Trophoblast cell (in vitro differentiated cells and primary cell): ENCODE results near the gene EMILIN2.

Experiments
- DNase-seq, 2 donors: peaks; one replicate each; pipeline ENCODE4 v3.0.0-alpha.2; 2016
- H2AFZ ChIP-seq: 2 replicates; pipeline ENCODE4 v1.6.1; 2013; ENCODE audit warnings: low read length, moderate library complexity, mild to moderate bottlenecking; ENCODE audit not compliant: insufficient read depth, poor library complexity
- H2AK5ac ChIP-seq: 2 replicates; pipeline ENCODE4 v1.6.1; 2013; ENCODE audit warnings: mild to moderate bottlenecking, low read length
- H2BK120ac ChIP-seq: 2 replicates; pipeline ENCODE4 v1.6.1; 2013; ENCODE audit warnings: low read length, mild to moderate bottlenecking, moderate library complexity; ENCODE audit not compliant: insufficient read depth, poor library complexity
- H2BK12ac ChIP-seq: 2 replicates; pipeline ENCODE4 v1.6.1; 2013; ENCODE audit warnings: mild to moderate bottlenecking, low read length, moderate library complexity
- H2BK5ac ChIP-seq: 2 replicates; pipeline ENCODE4 v1.6.1; 2013; ENCODE audit warnings: low read length, low read depth, moderate library complexity, mild to moderate bottlenecking; ENCODE audit not compliant: poor library complexity
- H3K14ac ChIP-seq: 2 replicates; pipeline ENCODE4 v1.6.1; 2013; ENCODE audit warnings: mild to moderate bottlenecking, low read length
- H3K18ac ChIP-seq: 2 replicates; pipeline ENCODE4 v1.6.1; 2013; ENCODE audit warnings: mild to moderate bottlenecking, low read length
- H3K23ac ChIP-seq: 2 replicates; pipeline ENCODE4 v1.6.1; 2013; ENCODE audit warnings: low read length
- H3K27ac ChIP-seq: 2 replicates; pipeline ENCODE4 v1.5.1; 2013; ENCODE audit warnings: low read depth, mild to moderate bottlenecking, inconsistent platforms, low read length, moderate library complexity
- H3K27me3 ChIP-seq: 2 replicates; pipeline ENCODE4 v1.6.1; 2013; ENCODE audit warnings: inconsistent platforms, mild to moderate bottlenecking, low read length, moderate library complexity; ENCODE audit not compliant: insufficient read depth
- H3K36me3 ChIP-seq, 2 experiments: 1 replicate in 1 of 2; 2 replicates in 1 of 2; pipeline ENCODE4 v1.6.1; 2013; ENCODE audit warnings: low read length in 2 of 2, mild to moderate bottlenecking in 2 of 2, moderate library complexity in 1 of 2; ENCODE audit not compliant: insufficient read depth in 2 of 2, control insufficient read depth in 1 of 2
- H3K4ac ChIP-seq: 2 replicates; pipeline ENCODE4 v1.6.1; 2013; ENCODE audit warnings: low read depth, mild to moderate bottlenecking, low read length, moderate library complexity
- H3K4me1 ChIP-seq, 2 experiments: 1 replicate in 1 of 2; 2 replicates in 1 of 2; pipeline ENCODE4 v1.6.1; 2013; ENCODE audit warnings: low read length in 2 of 2, mild to moderate bottlenecking in 2 of 2, moderate library complexity in 1 of 2; ENCODE audit not compliant: insufficient read depth in 2 of 2, control insufficient read depth in 1 of 2
- H3K4me2 ChIP-seq: 2 replicates; pipeline ENCODE4 v1.6.1; 2013; ENCODE audit warnings: inconsistent platforms, mild to moderate bottlenecking, low read length, moderate library complexity
- H3K4me3 ChIP-seq: 2 replicates; pipeline ENCODE4 v1.5.1; 2013; ENCODE audit warnings: mild to moderate bottlenecking, low read depth, low read length, inconsistent platforms
- H3K79me1 ChIP-seq: one replicate; pipeline ENCODE4 v1.6.1; 2013; ENCODE audit warnings: low read length
- H3K79me2 ChIP-seq: 2 replicates; pipeline ENCODE4 v1.6.1; 2013; ENCODE audit warnings: low read length, mild to moderate bottlenecking; ENCODE audit not compliant: control insufficient read depth, insufficient read depth, poor library complexity
- H3K9ac ChIP-seq: 2 replicates; pipeline ENCODE4 v1.6.1; 2013; ENCODE audit warnings: mild to moderate bottlenecking, low read length
- H3K9me3 ChIP-seq: 2 replicates; pipeline ENCODE4 v1.6.1; 2013; ENCODE audit warnings: low read depth, mild to moderate bottlenecking, control low read depth, inconsistent platforms, low read length; ENCODE audit not compliant: insufficient read depth
- H4K12ac ChIP-seq: 2 replicates; pipeline ENCODE4 v1.6.1; 2013; ENCODE audit warnings: low read depth, mild to moderate bottlenecking, low read length, moderate library complexity
- H4K8ac ChIP-seq: 2 replicates; pipeline ENCODE4 v1.6.1; 2013; ENCODE audit warnings: low read depth, mild to moderate bottlenecking, low read length, moderate library complexity
- H4K91ac ChIP-seq: one replicate; pipeline ENCODE4 v1.6.1; 2013; ENCODE audit warnings: low read depth, mild to moderate bottlenecking, low read length, moderate library complexity
- WGBS: extraction: QIAGEN DNeasy Blood & Tissue Kit; methylation state at CpG from one replicate; pipeline ENCODE4 v1.1.7; 2013; ENCODE audit warnings: missing lambda C conversion rate; ENCODE audit not compliant: insufficient read length, insufficient coverage; ENCODE audit errors: extremely low coverage; 5-methylcytosine and 5-hydroxymethylcytosine counted together

EMILIN2 gene

GRCh38 chr18:2908166-2908945 is 61.5 kb downstream of the EMILIN2 start:
- peaks cover 42 to 46% of the 10 kb centered on the region in 2 experiments for H3K36me3 ChIP-seq
- H3K14ac ChIP-seq = no peak overlapping the region
- H3K79me1 ChIP-seq = peaks cover 13% of the 10 kb centered on the region
- H3K23ac ChIP-seq = no peak overlapping the region
- H2BK120ac ChIP-seq = no peak overlapping the region
- no peak overlapping the region for H4K12ac ChIP-seq
- no peak for DNase-seq
- peaks cover 7% of the 10 kb centered on the region for H3K79me2 ChIP-seq
- no peak overlapping the region for H2AFZ ChIP-seq
- no CpG with 5 or more reads among the region's 9 CpGs for WGBS
- H3K18ac ChIP-seq = no peak overlapping the region
- H2AK5ac ChIP-seq = no peak overlapping the region
- H4K91ac ChIP-seq = no peak overlapping the region
- no peak overlapping the region for H3K4me3 ChIP-seq
- no peak overlapping the region for H2BK5ac ChIP-seq
- H3K27me3 ChIP-seq = no peaks in the 10 kb centered on the region
- H3K4me2 ChIP-seq = no peak overlapping the region
- H3K4ac ChIP-seq = no peak overlapping the region
- no peak overlapping the region for H4K8ac ChIP-seq
- H3K27ac ChIP-seq = no peak overlapping the region
- no peaks in the 10 kb centered on the region for H3K9me3 ChIP-seq
- H3K9ac ChIP-seq = no peak overlapping the region
- H2BK12ac ChIP-seq = no peak overlapping the region
- H3K4me1 ChIP-seq = peaks cover 7 to 11% of the 10 kb centered on the region in 2 experiments

GRCh38 chr18:2908946-2909335 is 62.1 kb downstream of the EMILIN2 start:
- no peak overlapping the region for H2AFZ ChIP-seq
- H4K8ac ChIP-seq = no peak overlapping the region
- H3K14ac ChIP-seq = no peak overlapping the region
- no peak overlapping the region for H2BK5ac ChIP-seq
- WGBS = no CpG with 5 or more reads among the region's 2 CpGs
- no peak overlapping the region for H4K91ac ChIP-seq
- H3K79me2 ChIP-seq = peaks cover 7% of the 10 kb centered on the region
- no peak overlapping the region for H3K4ac ChIP-seq
- no peak overlapping the region for H2BK12ac ChIP-seq
- H3K9me3 ChIP-seq = no peaks in the 10 kb centered on the region
- H3K36me3 ChIP-seq = peaks cover 46 to 51% of the 10 kb centered on the region in 2 experiments
- peaks cover 7 to 11% of the 10 kb centered on the region in 2 experiments for H3K4me1 ChIP-seq
- H3K4me2 ChIP-seq = no peak overlapping the region
- no peak overlapping the region for H2AK5ac ChIP-seq
- no peak overlapping the region for H3K18ac ChIP-seq
- no peak overlapping the region for H3K4me3 ChIP-seq
- no peak overlapping the region for H3K9ac ChIP-seq
- no peaks in the 10 kb centered on the region for H3K27me3 ChIP-seq
- no peak overlapping the region for H2BK120ac ChIP-seq
- peaks cover 13% of the 10 kb centered on the region for H3K79me1 ChIP-seq
- DNase-seq = no peak
- H4K12ac ChIP-seq = no peak overlapping the region
- no peak overlapping the region for H3K27ac ChIP-seq
- H3K23ac ChIP-seq = no peak overlapping the region

GRCh38 chr18:2909431-2910140 is 62.8 kb downstream of the EMILIN2 start:
- Histone ChIP-seq H3K79me1 (peaks cover 13% of the 10 kb centered on the region), H3K27me3 (no peaks in the 10 kb centered on the region), H3K4me2 (no peak overlapping the region), H3K23ac (no peak overlapping the region), H2AK5ac (no peak overlapping the region), H3K27ac (no peak overlapping the region), H2BK12ac (no peak overlapping the region), H2BK5ac (no peak overlapping the region), H3K4me3 (no peak overlapping the region), H3K79me2 (peaks cover 7% of the 10 kb centered on the region), H3K4ac (no peak overlapping the region), H3K4me1 (peaks cover 7 to 11% of the 10 kb centered on the region in 2 experiments), H4K8ac (no peak overlapping the region), H4K12ac (no peak overlapping the region), H3K18ac (no peak overlapping the region), H3K9ac (no peak overlapping the region), H3K36me3 (peaks cover 51 to 57% of the 10 kb centered on the region in 2 experiments), H3K9me3 (no peaks in the 10 kb centered on the region), H3K14ac (no peak overlapping the region), H4K91ac (no peak overlapping the region), H2BK120ac (no peak overlapping the region), H2AFZ (no peak overlapping the region)
- no CpG with 5 or more reads among the region's 22 CpGs for WGBS
- DNase-seq = peak in 1 of 2 donors; percentile 69

GRCh38 chr18:2910261-2910660 is 63.5 kb downstream of the EMILIN2 start:
- Histone ChIP-seq H3K79me1 (peaks cover 13% of the 10 kb centered on the region), H4K8ac (no peak overlapping the region), H2AFZ (no peak overlapping the region), H3K4ac (no peak overlapping the region), H3K4me1 (peaks cover 7 to 11% of the 10 kb centered on the region in 2 experiments), H3K4me3 (no peak overlapping the region), H2BK12ac (no peak overlapping the region), H4K12ac (no peak overlapping the region), H3K36me3 (peaks cover 56 to 64% of the 10 kb centered on the region in 2 experiments), H3K27ac (no peak overlapping the region), H3K18ac (no peak overlapping the region), H3K27me3 (no peaks in the 10 kb centered on the region), H3K4me2 (no peak overlapping the region), H2AK5ac (no peak overlapping the region), H3K79me2 (peaks cover 7% of the 10 kb centered on the region), H3K14ac (no peak overlapping the region), H3K9ac (no peak overlapping the region), H4K91ac (no peak overlapping the region), H2BK5ac (no peak overlapping the region), H3K23ac (no peak overlapping the region), H2BK120ac (no peak overlapping the region), H3K9me3 (no peaks in the 10 kb centered on the region)
- DNase-seq = no peak
- no CpG with 5 or more reads among the region's 10 CpGs for WGBS
